Naive thymus-derived CD4-positive, alpha-beta T cell (primary cell): Measurements from ENCODE around the gene MRGPRD. TPM values are rescaled to one million over a fixed set of nuclear protein-coding genes. Genes with fewer than 3 reads are reported as not detected.

Source experiments
- ATAC-seq: fragments of 150-1000 bp; cut with Tn5 transposase; 2 replicates; pipeline ENCODE4 v1.10.0; 2021; ENCODE audit warnings: mild to moderate bottlenecking, moderate library complexity
- CTCF ChIA-PET: fragments of 350-600 bp; sonication (Branson Sonifier 250); formaldehyde crosslinking; loops from one replicate; lab custom pipeline; 2021; ENCODE audit warnings: antibody characterized with exemption; lab: Charles Lee
- POLR2A ChIA-PET: fragments of 350-600 bp; sonication (Branson Sonifier 250); formaldehyde crosslinking; loops from one replicate; lab custom pipeline; 2021; ENCODE audit warnings: antibody characterized with exemption, inconsistent platforms; lab: Charles Lee
- DNase-seq, 9 donors: peaks; one replicate each; pipeline versions ENCODE4 v3.0.0 to v3.0.0-alpha.2; 2020 to 2022; ENCODE audit warnings: mixed read lengths in 1 of 9
- H3K27ac ChIP-seq: one replicate; pipeline ENCODE4 v1.7.0; 2013; ENCODE audit warnings: mild to moderate bottlenecking, low read depth, low read length, moderate library complexity
- H3K27me3 ChIP-seq, 2 donors: one replicate each; pipeline ENCODE4 v1.7.0; 2013; ENCODE audit warnings: low read length in 2 of 2, mild to moderate bottlenecking in 2 of 2, moderate library complexity in 2 of 2; ENCODE audit not compliant: control insufficient read depth in 2 of 2, insufficient read depth in 2 of 2
- H3K36me3 ChIP-seq, 3 experiments: 1 replicate in 2 of 3; 2 replicates in 1 of 3; pipeline ENCODE4 v1.7.0; 2013; ENCODE audit warnings: low read length in 3 of 3, mild to moderate bottlenecking in 3 of 3, moderate library complexity in 1 of 3; ENCODE audit not compliant: insufficient read depth in 3 of 3, control insufficient read depth in 2 of 3
- H3K4me1 ChIP-seq, 2 donors: one replicate each; pipeline ENCODE4 v1.7.0; 2013; ENCODE audit warnings: low read length in 2 of 2, mild to moderate bottlenecking in 2 of 2, moderate library complexity in 1 of 2; ENCODE audit not compliant: control insufficient read depth in 2 of 2, insufficient read depth in 2 of 2
- H3K4me3 ChIP-seq: 2 replicates; pipeline ENCODE4 v1.7.0; 2013; ENCODE audit warnings: mild to moderate bottlenecking, low read length
- H3K9me3 ChIP-seq, 3 experiments: 1 replicate in 2 of 3; 2 replicates in 1 of 3; pipeline ENCODE4 v1.7.0; 2013; ENCODE audit warnings: low read length in 3 of 3; ENCODE audit not compliant: control insufficient read depth in 2 of 3
- H3K27ac Mint-ChIP-seq, 9 donors: one replicate each; pipeline ENCODE4 v1.8.0; 2020 to 2022; ENCODE audit warnings: mixed read lengths in 9 of 9, mild to moderate bottlenecking in 8 of 9, moderate library complexity in 5 of 9, inconsistent platforms in 2 of 9
- H3K27me3 Mint-ChIP-seq, 5 donors: one replicate each; pipeline ENCODE4 v1.8.0; 2021 to 2022; ENCODE audit warnings: mixed read lengths in 5 of 5, mild to moderate bottlenecking in 1 of 5
- H3K36me3 Mint-ChIP-seq, 5 donors: one replicate each; pipeline ENCODE4 v1.8.0; 2020 to 2022; ENCODE audit warnings: mixed read lengths in 5 of 5, mild to moderate bottlenecking in 3 of 5, inconsistent platforms in 1 of 5
- H3K4me1 Mint-ChIP-seq, 7 donors: one replicate each; pipeline ENCODE4 v1.8.0; 2020 to 2022; ENCODE audit warnings: mixed read lengths in 7 of 7, mild to moderate bottlenecking in 3 of 7, inconsistent platforms in 1 of 7
- H3K4me3 Mint-ChIP-seq, 10 donors: one replicate each; pipeline ENCODE4 v1.8.0; 2020 to 2022; ENCODE audit warnings: mild to moderate bottlenecking in 10 of 10, mixed read lengths in 10 of 10, moderate library complexity in 6 of 10, inconsistent platforms in 2 of 10
- H3K9me3 Mint-ChIP-seq, 11 donors: one replicate each; pipeline ENCODE4 v1.8.0; 2020 to 2022; ENCODE audit warnings: mixed read lengths in 11 of 11, mild to moderate bottlenecking in 4 of 11, inconsistent platforms in 1 of 11, moderate library complexity in 1 of 11
- intact Hi-C, 2 donors: fragments of 100-400 bp; cut with micrococcal nuclease; formaldehyde crosslinking; loops; one replicate each; pipeline ENCODE4 v1.15.1; 2023
- polyA plus RNA-seq, 2 donors: library from polyadenylated mRNA; unstranded; fragments of 300-500 nt; fragmentation: Illumina TruSeq; gene quantifications; one replicate each; pipeline ENCODE4 v1.2.3, GENCODE V29; 2021
- total RNA-seq, 6 experiments: library from RNA in 5 of 6; stranded (reverse) in 5 of 6; gene quantifications; 1 replicate in 5 of 6; 2 replicates in 1 of 6; pipeline ENCODE4 v1.2.3 and lab custom pipeline; 2021 to 2026

The MRGPRD gene
- total and polyA plus RNA-seq, 7 experiments from 2014 or later: 0.25 TPM; not detected in 6

GRCh38 chr11:69010964-69011623, 30.3 kb upstream of the MRGPRD start:
- Histone ChIP-seq H3K27ac (no peak overlapping the region), H3K36me3 (no peaks in the 10 kb centered on the region), H3K9me3 (no peaks in the 10 kb centered on the region), H3K27me3 (peaks cover 0 to 12% of the 10 kb centered on the region in 2 donors), H3K4me1 (no peaks in the 10 kb centered on the region), H3K4me3 (no peak overlapping the region)
- intact Hi-C loops: no loop called here
- CTCF ChIA-PET: no interaction called here
- POLR2A ChIA-PET: no interaction called here
- Mint-ChIP-seq H3K27ac (no peak overlapping the region), H3K4me3 (peak overlapping the region in 3 of 10 donors; percentile 2 to 14 (median 13)), H3K9me3 (no peaks in the 10 kb centered on the region), H3K36me3 (no peaks in the 10 kb centered on the region), H3K27me3 (peaks cover 9 to 32% (median 16%) of the 10 kb centered on the region in 5 donors), H3K4me1 (peaks cover 0 to 11% (median 6%) of the 10 kb centered on the region in 7 donors)
- peak; percentile 83 for ATAC-seq
- DNase-seq: peak in 1 of 9 donors; percentile 51

DNA sequence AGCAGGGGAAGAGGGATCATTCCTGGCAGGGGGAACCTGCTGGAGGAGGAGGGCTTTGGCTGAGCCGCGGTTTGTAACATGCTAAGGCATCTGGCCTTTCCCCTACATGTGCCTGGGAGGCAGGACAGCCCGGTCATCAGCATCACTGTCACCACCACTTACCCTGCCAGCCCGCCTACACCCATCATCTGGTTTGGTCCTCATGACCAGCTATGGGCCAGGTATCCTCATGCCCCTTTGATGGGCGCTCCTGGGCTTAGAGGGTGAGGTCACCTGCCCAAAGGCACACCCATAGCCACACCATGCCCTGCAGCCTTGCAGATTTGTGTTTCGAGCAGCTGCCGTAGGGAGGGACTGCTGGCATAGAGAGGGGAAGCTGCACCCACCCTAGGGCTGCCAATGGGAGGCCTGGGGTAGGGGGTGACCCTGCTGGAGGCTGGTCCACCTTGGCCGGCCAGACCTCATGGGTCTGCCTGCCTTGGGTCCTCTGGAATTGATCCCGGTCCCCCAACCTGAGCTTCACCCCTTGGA, 29.6 kb upstream of the MRGPRD start:
- DNase-seq: no peak
- intact Hi-C loops: no loop called here
- peaks cover 0 to 11% (median 6%) of the 10 kb centered on the region in 7 donors for H3K4me1 Mint-ChIP-seq
- no peak overlapping the region for H3K27ac ChIP-seq
- no peaks in the 10 kb centered on the region for H3K36me3 Mint-ChIP-seq
- CTCF ChIA-PET: no interaction called here
- H3K27ac Mint-ChIP-seq: no peak overlapping the region
- no peak overlapping the region for H3K4me3 ChIP-seq
- POLR2A ChIA-PET: no interaction called here
- H3K4me1 ChIP-seq: no peaks in the 10 kb centered on the region
- H3K9me3 Mint-ChIP-seq: no peaks in the 10 kb centered on the region
- peaks cover 0 to 12% of the 10 kb centered on the region in 2 donors for H3K27me3 ChIP-seq
- H3K36me3 ChIP-seq: no peaks in the 10 kb centered on the region
- no peak overlapping the region for H3K4me3 Mint-ChIP-seq
- no peak for ATAC-seq
- peaks cover 9 to 32% (median 19%) of the 10 kb centered on the region in 5 donors for H3K27me3 Mint-ChIP-seq
- no peaks in the 10 kb centered on the region for H3K9me3 ChIP-seq

- Histone ChIP-seq H3K36me3 (no peaks in the 10 kb centered on the region), H3K4me3 (no peak overlapping the region), H3K27ac (no peak overlapping the region), H3K4me1 (no peaks in the 10 kb centered on the region), H3K27me3 (peaks cover 0 to 12% of the 10 kb centered on the region in 2 donors), H3K9me3 (no peaks in the 10 kb centered on the region)
- DNase-seq: no peak
- Mint-ChIP-seq H3K36me3 (no peaks in the 10 kb centered on the region), H3K27me3 (peaks cover 9 to 28% (median 23%) of the 10 kb centered on the region in 5 donors), H3K9me3 (no peaks in the 10 kb centered on the region), H3K4me3 (no peak overlapping the region), H3K27ac (no peak overlapping the region), H3K4me1 (peaks cover 0 to 11% (median 6%) of the 10 kb centered on the region in 7 donors)
- ChIA-PET CTCF (no interaction called here), POLR2A (no interaction called here)
- intact Hi-C loops: no loop called here
- no peak for ATAC-seq
These were observed 28.8 kb upstream of the MRGPRD start for GRCh38 chr11:69009441-69010211.

DNA sequence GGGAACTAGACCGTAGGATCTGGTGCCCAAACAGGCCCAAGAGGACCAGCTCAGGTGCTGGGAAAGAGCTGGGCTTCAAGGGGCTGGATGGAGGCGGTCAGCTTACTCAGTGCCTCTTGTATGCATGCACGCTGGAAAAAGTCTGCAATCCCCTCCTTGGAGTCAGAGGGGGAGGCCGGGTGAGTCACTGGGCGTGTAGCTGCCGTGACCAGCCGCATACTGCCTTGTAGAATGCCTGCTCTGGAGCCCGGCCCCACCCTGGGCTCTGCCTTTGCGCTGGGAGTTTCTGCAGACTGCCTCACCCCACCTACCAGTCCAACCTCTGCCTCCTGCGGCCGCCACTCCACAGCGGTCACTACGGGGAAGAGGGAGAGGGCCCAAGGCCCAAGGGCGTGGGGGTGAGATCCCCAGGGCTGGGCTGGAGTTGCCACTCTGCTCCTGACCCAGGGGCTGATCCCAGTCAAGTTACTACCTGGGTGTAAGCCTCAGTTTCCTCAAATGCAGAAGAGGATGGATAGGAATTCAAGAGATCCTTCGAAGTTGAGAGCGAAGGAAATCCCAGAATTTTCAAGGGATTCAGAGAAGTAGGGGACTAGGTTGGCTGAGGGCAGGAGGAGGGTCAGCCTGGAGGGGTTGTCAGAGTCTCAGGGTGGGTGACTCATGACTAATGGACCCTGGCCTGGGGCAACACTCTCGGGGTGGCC, 28.1 kb upstream of the MRGPRD start:
- CTCF ChIA-PET: no interaction called here
- intact Hi-C loops: no loop called here
- no peaks in the 10 kb centered on the region for H3K36me3 ChIP-seq

GRCh38 chr11:69007975-69008381, 27.2 kb upstream of the MRGPRD start:
- Histone ChIP-seq H3K27me3 (peaks cover 0 to 8% of the 10 kb centered on the region in 2 donors), H3K4me3 (no peak overlapping the region), H3K4me1 (no peaks in the 10 kb centered on the region), H3K36me3 (no peaks in the 10 kb centered on the region), H3K9me3 (no peaks in the 10 kb centered on the region), H3K27ac (no peak overlapping the region)
- Mint-ChIP-seq H3K4me3 (no peak overlapping the region), H3K4me1 (peaks cover 0 to 11% (median 6%) of the 10 kb centered on the region in 7 donors), H3K27ac (no peak overlapping the region), H3K27me3 (peaks cover 9 to 29% (median 18%) of the 10 kb centered on the region in 5 donors), H3K36me3 (no peaks in the 10 kb centered on the region), H3K9me3 (no peaks in the 10 kb centered on the region)
- ChIA-PET CTCF (no interaction called here), POLR2A (no interaction called here)
- intact Hi-C loops: no loop called here
- no peak for ATAC-seq
- no peak for DNase-seq

More for the DNA sequence above, 28.1 kb upstream of the MRGPRD start:
- Histone ChIP-seq H3K4me3 (no peak overlapping the region), H3K9me3 (no peaks in the 10 kb centered on the region), H3K27me3 (peaks cover 0 to 12% of the 10 kb centered on the region in 2 donors), H3K27ac (no peak overlapping the region), H3K4me1 (no peaks in the 10 kb centered on the region)
- ATAC-seq (no peak), DNase-seq (no peak)
- H3K9me3 Mint-ChIP-seq: no peaks in the 10 kb centered on the region
- POLR2A ChIA-PET: no interaction called here
- no peak overlapping the region for H3K27ac Mint-ChIP-seq
- peaks cover 9 to 25% (median 20%) of the 10 kb centered on the region in 5 donors for H3K27me3 Mint-ChIP-seq
- H3K4me1 Mint-ChIP-seq: peaks cover 0 to 11% (median 6%) of the 10 kb centered on the region in 7 donors
- no peaks in the 10 kb centered on the region for H3K36me3 Mint-ChIP-seq
- H3K4me3 Mint-ChIP-seq: no peak overlapping the region

DNA sequence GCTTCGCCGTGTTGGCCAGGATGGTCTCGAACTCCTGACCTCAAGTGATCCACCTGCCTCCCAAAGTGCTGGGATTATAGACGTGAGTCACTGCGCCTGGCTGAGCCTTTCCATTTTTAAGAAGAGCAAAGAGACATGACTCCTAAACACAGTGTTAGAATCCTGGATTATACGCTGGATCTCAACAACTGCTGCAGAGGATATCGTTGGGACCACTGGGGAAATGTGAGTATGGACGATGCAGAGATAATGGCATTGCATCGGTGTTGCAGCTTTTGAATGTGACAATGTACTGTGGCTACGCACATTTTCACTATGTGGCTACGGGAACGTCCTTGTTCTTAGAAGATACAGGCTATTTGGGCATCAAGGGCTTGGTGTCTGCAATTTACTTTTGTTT, 26.0 kb upstream of the MRGPRD start:
- Mint-ChIP-seq H3K36me3 (no peaks in the 10 kb centered on the region), H3K4me3 (no peak overlapping the region), H3K27ac (no peak overlapping the region), H3K27me3 (peaks cover 5 to 20% (median 8%) of the 10 kb centered on the region in 5 donors), H3K4me1 (peaks cover 0 to 8% (median 5%) of the 10 kb centered on the region in 7 donors), H3K9me3 (no peaks in the 10 kb centered on the region)
- H3K4me1 ChIP-seq: no peaks in the 10 kb centered on the region
- no peak overlapping the region for H3K27ac ChIP-seq
- CTCF ChIA-PET: no interaction called here
- no peak overlapping the region for H3K4me3 ChIP-seq
- intact Hi-C loops: no loop called here
- no peak for DNase-seq
- H3K36me3 ChIP-seq: no peaks in the 10 kb centered on the region
- H3K27me3 ChIP-seq: peaks cover 0 to 4% of the 10 kb centered on the region in 2 donors
- POLR2A ChIA-PET: no interaction called here
- no peak for ATAC-seq
- no peaks in the 10 kb centered on the region for H3K9me3 ChIP-seq
